ENCODE data around the gene LSS.
A peak's percentile ranks its signal among the peaks of the same experiment; 100 is the strongest.

The LSS gene

GRCh38 chr21:46154155-46154954 is 74.2 kb downstream of the LSS start:
- Histone ChIP-seq H2AFZ (ENCODE audit: low read depth, low read length) (no peak overlapping the region), H2BK120ac (ENCODE audit: low read depth, low read length) (no peak overlapping the region), H2BK5ac (ENCODE audit: low read depth, low read length, poor library complexity, severe bottlenecking) (no peak overlapping the region), H2BK12ac (ENCODE audit: low read length in 2 of 2) (peak overlapping the region in 1 of 2 experiments; percentile 18), H3K27ac (ENCODE audit: low read length, poor library complexity, severe bottlenecking) (no peak overlapping the region), H3K79me1 (replicated peaks; ENCODE audit: low read length, poor library complexity, severe bottlenecking) (no peaks in the 10 kb centered on the region), H2AK5ac (ENCODE audit: low read length, severe bottlenecking) (no peak overlapping the region), H3K9ac (ENCODE audit: low read length) (no peak overlapping the region), H4K91ac (ENCODE audit: low read length) (peak overlapping the region; percentile 35), H3K14ac (ENCODE audit: low read length in 2 of 2) (no peak overlapping the region), H3K4ac (ENCODE audit: low read depth in 1 of 2, low read length in 2 of 2) (no peak overlapping the region), H3K4me1 (ENCODE audit: control insufficient read depth, insufficient read depth, low read depth, low read length) (peaks cover 25% of the 10 kb centered on the region), H3K27me3 (ENCODE audit: control insufficient read depth in 1 of 2, insufficient read depth in 1 of 2, low read length in 2 of 2) (peaks cover 0 to 14% of the 10 kb centered on the region in 2 experiments), H3K18ac (ENCODE audit: low read depth in 1 of 2, low read length in 2 of 2) (no peak overlapping the region), H3K36me3 (ENCODE audit: control insufficient read depth in 1 of 2, insufficient read depth in 2 of 2, low read depth in 1 of 2, low read length in 2 of 2) (peaks cover 4 to 16% of the 10 kb centered on the region in 2 experiments), H2BK15ac (ENCODE audit: low read depth, poor library complexity, severe bottlenecking) (no peak overlapping the region), H3K4me3 (ENCODE audit: insufficient read depth in 1 of 2, low read depth in 1 of 2, low read length in 2 of 2) (no peak overlapping the region), H3K4me2 (ENCODE audit: low read length, poor library complexity, severe bottlenecking) (no peak overlapping the region), H4K8ac (ENCODE audit: low read length) (peak overlapping the region; percentile 7), H3K9me3 (ENCODE audit: control insufficient read depth, low read length) (no peaks in the 10 kb centered on the region), H3K23ac (ENCODE audit: low read length in 2 of 2) (no peak overlapping the region)
- WGBS: 94% methylated on average over 39 of the region's 39 CpGs
- DNase-seq: no peak

DNA sequence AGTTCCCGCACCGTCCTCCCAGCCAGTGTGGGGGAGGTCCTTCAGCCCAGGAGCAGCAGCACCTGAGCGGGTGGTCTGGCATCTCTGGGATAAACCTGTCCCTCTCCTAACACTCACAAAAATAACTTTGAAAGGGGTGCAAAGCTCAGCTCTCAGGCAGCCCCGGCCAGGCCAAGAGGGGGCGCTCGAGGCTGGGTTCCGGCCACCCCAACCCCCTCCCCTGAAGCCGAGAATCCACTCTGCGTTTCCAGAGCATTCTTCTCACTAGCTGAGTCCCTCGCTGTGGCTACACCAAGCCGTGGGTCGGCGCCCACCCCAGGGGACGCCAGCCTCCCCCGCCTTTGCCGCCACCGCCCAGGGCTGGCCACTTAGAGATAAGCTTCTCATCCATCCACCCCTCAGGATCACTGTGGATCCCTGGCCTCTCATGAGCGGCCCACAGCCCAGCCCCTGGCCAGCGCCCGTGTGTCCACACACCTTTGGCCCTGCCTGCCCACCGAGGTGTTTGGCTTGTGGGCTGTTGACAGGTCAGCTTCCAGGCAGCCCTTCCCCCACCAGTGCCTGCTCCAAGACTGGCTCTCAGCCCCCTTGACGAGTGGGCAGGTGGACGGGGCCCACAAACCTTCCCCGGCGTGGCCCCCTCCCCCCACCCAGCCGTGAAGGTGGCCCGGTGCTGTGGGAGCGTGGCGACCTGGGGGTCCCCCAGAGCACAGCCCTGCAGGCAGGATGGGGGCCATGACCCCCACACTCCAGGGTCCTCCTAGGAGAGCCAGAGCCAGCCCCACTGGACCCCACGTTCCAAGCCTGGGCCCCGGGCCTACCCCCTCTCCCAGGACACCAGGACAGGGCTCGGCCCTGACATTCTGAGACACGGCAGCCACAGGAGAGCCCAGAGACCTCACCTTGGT is 75.1 kb downstream of the LSS start:
- peak; percentile 43 for DNase-seq
- Histone ChIP-seq H3K4me3 (ENCODE audit: insufficient read depth in 1 of 2, low read depth in 1 of 2, low read length in 2 of 2) (peak overlapping the region in 1 of 2 experiments; percentile 65), H4K8ac (ENCODE audit: low read length) (peak overlapping the region; percentile 97), H3K9me3 (ENCODE audit: control insufficient read depth, low read length) (no peaks in the 10 kb centered on the region), H2AFZ (ENCODE audit: low read depth, low read length) (no peak overlapping the region), H3K14ac (ENCODE audit: low read length in 2 of 2) (peak overlapping the region in 1 of 2 experiments; percentile 9), H3K27me3 (ENCODE audit: control insufficient read depth in 1 of 2, insufficient read depth in 1 of 2, low read length in 2 of 2) (peaks cover 0 to 16% of the 10 kb centered on the region in 2 experiments), H2BK120ac (ENCODE audit: low read depth, low read length) (peak overlapping the region; percentile 52), H3K23ac (ENCODE audit: low read length in 2 of 2) (no peak overlapping the region), H2BK5ac (ENCODE audit: low read depth, low read length, poor library complexity, severe bottlenecking) (no peak overlapping the region), H3K4ac (ENCODE audit: low read depth in 1 of 2, low read length in 2 of 2) (peak overlapping the region in 1 of 2 experiments; percentile 91), H3K36me3 (ENCODE audit: control insufficient read depth in 1 of 2, insufficient read depth in 2 of 2, low read depth in 1 of 2, low read length in 2 of 2) (peaks cover 4 to 16% of the 10 kb centered on the region in 2 experiments), H3K18ac (ENCODE audit: low read depth in 1 of 2, low read length in 2 of 2) (peak overlapping the region; percentile 40 to 88), H3K4me1 (ENCODE audit: control insufficient read depth, insufficient read depth, low read depth, low read length) (peaks cover 25% of the 10 kb centered on the region), H3K79me1 (replicated peaks; ENCODE audit: low read length, poor library complexity, severe bottlenecking) (no peaks in the 10 kb centered on the region), H2AK5ac (ENCODE audit: low read length, severe bottlenecking) (peak overlapping the region; percentile 6), H2BK15ac (ENCODE audit: low read depth, poor library complexity, severe bottlenecking) (no peak overlapping the region), H2BK12ac (ENCODE audit: low read length in 2 of 2) (peak overlapping the region in 1 of 2 experiments; percentile 18), H3K9ac (ENCODE audit: low read length) (peak overlapping the region; percentile 83), H3K27ac (ENCODE audit: low read length, poor library complexity, severe bottlenecking) (no peak overlapping the region), H4K91ac (ENCODE audit: low read length) (peak overlapping the region; percentile 78), H3K4me2 (ENCODE audit: low read length, poor library complexity, severe bottlenecking) (peak overlapping the region; percentile 6)
- 49% methylated on average over 29 of the region's 33 CpGs for WGBS

- Histone ChIP-seq H3K18ac (ENCODE audit: low read depth in 1 of 2, low read length in 2 of 2) (no peak overlapping the region), H3K9ac (ENCODE audit: low read length) (peak overlapping the region; percentile 83), H4K91ac (ENCODE audit: low read length) (no peak overlapping the region), H2BK120ac (ENCODE audit: low read depth, low read length) (no peak overlapping the region), H4K8ac (ENCODE audit: low read length) (peak overlapping the region; percentile 47), H2AK5ac (ENCODE audit: low read length, severe bottlenecking) (no peak overlapping the region), H3K4me1 (ENCODE audit: control insufficient read depth, insufficient read depth, low read depth, low read length) (peaks cover 25% of the 10 kb centered on the region), H3K27ac (ENCODE audit: low read length, poor library complexity, severe bottlenecking) (no peak overlapping the region), H2BK15ac (ENCODE audit: low read depth, poor library complexity, severe bottlenecking) (peak overlapping the region; percentile 71), H3K9me3 (ENCODE audit: control insufficient read depth, low read length) (no peaks in the 10 kb centered on the region), H2BK5ac (ENCODE audit: low read depth, low read length, poor library complexity, severe bottlenecking) (no peak overlapping the region), H3K4me3 (ENCODE audit: insufficient read depth in 1 of 2, low read depth in 1 of 2, low read length in 2 of 2) (peak overlapping the region in 1 of 2 experiments; percentile 65), H3K36me3 (ENCODE audit: control insufficient read depth in 1 of 2, insufficient read depth in 2 of 2, low read depth in 1 of 2, low read length in 2 of 2) (peaks cover 4 to 12% of the 10 kb centered on the region in 2 experiments), H3K79me1 (replicated peaks; ENCODE audit: low read length, poor library complexity, severe bottlenecking) (no peaks in the 10 kb centered on the region), H3K23ac (ENCODE audit: low read length in 2 of 2) (no peak overlapping the region), H2BK12ac (ENCODE audit: low read length in 2 of 2) (peak overlapping the region in 1 of 2 experiments; percentile 12), H3K4me2 (ENCODE audit: low read length, poor library complexity, severe bottlenecking) (peak overlapping the region; percentile 6), H3K27me3 (ENCODE audit: control insufficient read depth in 1 of 2, insufficient read depth in 1 of 2, low read length in 2 of 2) (peaks cover 0 to 16% of the 10 kb centered on the region in 2 experiments), H3K14ac (ENCODE audit: low read length in 2 of 2) (no peak overlapping the region), H2AFZ (ENCODE audit: low read depth, low read length) (no peak overlapping the region), H3K4ac (ENCODE audit: low read depth in 1 of 2, low read length in 2 of 2) (no peak overlapping the region)
- WGBS: 77% methylated on average over 15 of the region's 18 CpGs
- no peak for DNase-seq
These were observed 75.7 kb downstream of the LSS start for GRCh38 chr21:46152927-46153246.

Measured in mesenchymal stem cell (in vitro differentiated cells and primary cell).